HepG2 (cell line): ENCODE data around the gene RNPS1. TPM values are rescaled to one million over a fixed set of nuclear protein-coding genes. Genes with fewer than 3 reads are reported as not detected.
A peak's percentile ranks its signal among the peaks of the same experiment; 100 is the strongest.

Experiments
- CCAR2 ChIP-seq: fragments of 200-400 bp; formaldehyde crosslinking; optimal IDR thresholded peaks from 2 replicates; pipeline ENCODE3; 2018; ENCODE audit warnings: low read depth, mild to moderate bottlenecking, low read length, moderate library complexity
- DNMT3B ChIP-seq: conservative IDR thresholded peaks from 2 replicates; pipeline ENCODE4 v1.6.1; 2016; ENCODE audit warnings: missing biosample characterization, control low read depth
- KDM2A ChIP-seq: sonication (generic); formaldehyde crosslinking; IDR thresholded peaks from 2 replicates; pipeline ENCODE4 v1.4.0; 2020; ENCODE audit warnings: low read depth, missing genetic modification reagents, borderline replicate concordance
- MNT ChIP-seq: fragments of 450-650 bp; IDR thresholded peaks from 2 replicates; pipeline ENCODE4 v1.6.1; 2016
- RFX1 ChIP-seq: fragments of 450-650 bp; IDR thresholded peaks from 2 replicates; pipeline ENCODE4 v1.6.1; 2017
- ZIK1 ChIP-seq: sonication (generic); formaldehyde crosslinking; IDR thresholded peaks from 2 replicates; pipeline ENCODE4 v1.5.0; 2020; ENCODE audit warnings: mild to moderate bottlenecking, low read depth, missing genetic modification reagents, borderline replicate concordance
- ZNF256 ChIP-seq: sonication (generic); formaldehyde crosslinking; conservative IDR thresholded peaks from 2 replicates; pipeline ENCODE4 v1.4.0; 2020; ENCODE audit warnings: missing genetic modification reagents
- ZNF337 ChIP-seq: sonication (generic); formaldehyde crosslinking; IDR thresholded peaks from 2 replicates; pipeline ENCODE4 v1.5.1; 2020; ENCODE audit warnings: missing genetic modification reagents, low read depth, mild to moderate bottlenecking, borderline replicate concordance
- ZNF550 ChIP-seq: sonication (generic); formaldehyde crosslinking; IDR thresholded peaks from 2 replicates; pipeline ENCODE4 v1.4.0; 2020; ENCODE audit warnings: mild to moderate bottlenecking, missing genetic modification reagents, borderline replicate concordance
- ZNF569 ChIP-seq: sonication (generic); formaldehyde crosslinking; IDR thresholded peaks from 2 replicates; pipeline ENCODE4 v1.5.0; 2020; ENCODE audit warnings: mild to moderate bottlenecking, missing genetic modification reagents, moderate library complexity, borderline replicate concordance
- ZNF678 ChIP-seq: sonication (generic); formaldehyde crosslinking; IDR thresholded peaks from 2 replicates; pipeline ENCODE4 v1.4.0; 2020; ENCODE audit warnings: mild to moderate bottlenecking, missing genetic modification reagents
- ZNF766 ChIP-seq: sonication (generic); formaldehyde crosslinking; IDR thresholded peaks from 2 replicates; pipeline ENCODE4 v1.5.0; 2020; ENCODE audit warnings: missing genetic modification reagents, borderline replicate concordance
- ZNF841 ChIP-seq: sonication (generic); formaldehyde crosslinking; IDR thresholded peaks from 2 replicates; pipeline ENCODE4 v1.8.1; 2023; ENCODE audit warnings: missing genetic modification reagents, borderline replicate concordance
- ZSCAN29 ChIP-seq: sonication (generic); formaldehyde crosslinking; conservative IDR thresholded peaks from 2 replicates; pipeline ENCODE4 v1.4.0; 2020; ENCODE audit warnings: mild to moderate bottlenecking, missing genetic modification reagents
- polyA plus RNA-seq, 8 experiments: library from polyadenylated mRNA; depleted of rRNA in 3 of 8; stranded (reverse) in 7 of 8; unstranded in 1 of 8; fragments of >200 nt; fragmentation: Illumina TruSeq in 4 of 8; extraction: Trizol in 4 of 8; gene quantifications; 2 replicates each; pipeline versions ENCODE4 v1.2.1 to v1.2.3, GENCODE V29; 2011 to 2016; ENCODE audit warnings: low read depth in 4 of 8, missing spikeins in 1 of 8, mixed read lengths in 1 of 8; ENCODE audit not compliant: insufficient read depth in 1 of 8
- total RNA-seq, 5 experiments: library from RNA; depleted of rRNA; stranded (reverse); fragments of >200 nt; fragmentation: Illumina TruSeq; extraction: Trizol; gene quantifications; 2 replicates each; pipeline ENCODE4 v1.2.3, GENCODE V29; 2016; ENCODE audit warnings: low read depth in 1 of 5
- TF ChIP-seq, protein P1 (sequence below): fragments of 450-650 bp; IDR thresholded peaks from 2 replicates; pipeline ENCODE4 v1.6.1; 2017; ENCODE audit warnings: mild to moderate bottlenecking
- TF ChIP-seq, protein P2 (sequence below): sonication (generic); formaldehyde crosslinking; IDR thresholded peaks from 2 replicates; pipeline ENCODE4 v1.4.0; 2020; ENCODE audit warnings: missing genetic modification reagents, borderline replicate concordance
- TF ChIP-seq, protein P3 (sequence below): sonication (generic); formaldehyde crosslinking; IDR thresholded peaks from 2 replicates; pipeline ENCODE4 v1.5.0; 2020; ENCODE audit warnings: missing genetic modification reagents

Gene RNPS1
- total and polyA plus RNA-seq, 2 of the 13 experiments (the other 11 are each of a cell fraction or from before 2014, with no cell fraction given), result 126 to 133 TPM

DNA sequence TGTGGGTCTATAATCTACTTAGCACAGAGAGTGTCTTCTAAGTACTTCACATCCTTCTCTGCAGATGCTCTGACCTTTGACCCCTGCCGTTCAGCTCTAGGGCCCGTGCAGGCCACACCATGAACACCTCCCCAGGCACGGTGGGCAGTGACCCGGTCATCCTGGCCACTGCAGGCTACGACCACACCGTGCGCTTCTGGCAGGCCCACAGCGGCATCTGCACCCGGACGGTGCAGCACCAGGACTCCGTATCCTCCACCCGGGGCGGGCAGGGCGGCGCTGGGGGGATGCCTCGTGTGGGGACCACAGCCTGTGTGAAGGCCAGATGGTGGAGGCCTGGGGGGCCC lies 62.0 kb downstream of the RNPS1 start (continued):
- TF ChIP-seq, protein P1, sequence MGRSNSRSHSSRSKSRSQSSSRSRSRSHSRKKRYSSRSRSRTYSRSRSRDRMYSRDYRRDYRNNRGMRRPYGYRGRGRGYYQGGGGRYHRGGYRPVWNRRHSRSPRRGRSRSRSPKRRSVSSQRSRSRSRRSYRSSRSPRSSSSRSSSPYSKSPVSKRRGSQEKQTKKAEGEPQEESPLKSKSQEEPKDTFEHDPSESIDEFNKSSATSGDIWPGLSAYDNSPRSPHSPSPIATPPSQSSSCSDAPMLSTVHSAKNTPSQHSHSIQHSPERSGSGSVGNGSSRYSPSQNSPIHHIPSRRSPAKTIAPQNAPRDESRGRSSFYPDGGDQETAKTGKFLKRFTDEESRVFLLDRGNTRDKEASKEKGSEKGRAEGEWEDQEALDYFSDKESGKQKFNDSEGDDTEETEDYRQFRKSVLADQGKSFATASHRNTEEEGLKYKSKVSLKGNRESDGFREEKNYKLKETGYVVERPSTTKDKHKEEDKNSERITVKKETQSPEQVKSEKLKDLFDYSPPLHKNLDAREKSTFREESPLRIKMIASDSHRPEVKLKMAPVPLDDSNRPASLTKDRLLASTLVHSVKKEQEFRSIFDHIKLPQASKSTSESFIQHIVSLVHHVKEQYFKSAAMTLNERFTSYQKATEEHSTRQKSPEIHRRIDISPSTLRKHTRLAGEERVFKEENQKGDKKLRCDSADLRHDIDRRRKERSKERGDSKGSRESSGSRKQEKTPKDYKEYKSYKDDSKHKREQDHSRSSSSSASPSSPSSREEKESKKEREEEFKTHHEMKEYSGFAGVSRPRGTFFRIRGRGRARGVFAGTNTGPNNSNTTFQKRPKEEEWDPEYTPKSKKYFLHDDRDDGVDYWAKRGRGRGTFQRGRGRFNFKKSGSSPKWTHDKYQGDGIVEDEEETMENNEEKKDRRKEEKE, result no peak
- TF ChIP-seq ZNF678 (CRISPR knock-in tag) (no peak), RFX1 (no peak), ZIK1 (no peak), KDM2A (CRISPR knock-in tag) (no peak), CCAR2 (no peak), ZNF766 (no peak), ZNF256 (CRISPR knock-in tag) (no peak), DNMT3B (no peak), MNT (no peak), ZNF569 (CRISPR knock-in tag) (no peak), ZNF841 (no peak), ZSCAN29 (CRISPR knock-in tag) (no peak), ZNF337 (CRISPR knock-in tag) (no peak), ZNF550 (no peak)
- TF ChIP-seq, protein P2, sequence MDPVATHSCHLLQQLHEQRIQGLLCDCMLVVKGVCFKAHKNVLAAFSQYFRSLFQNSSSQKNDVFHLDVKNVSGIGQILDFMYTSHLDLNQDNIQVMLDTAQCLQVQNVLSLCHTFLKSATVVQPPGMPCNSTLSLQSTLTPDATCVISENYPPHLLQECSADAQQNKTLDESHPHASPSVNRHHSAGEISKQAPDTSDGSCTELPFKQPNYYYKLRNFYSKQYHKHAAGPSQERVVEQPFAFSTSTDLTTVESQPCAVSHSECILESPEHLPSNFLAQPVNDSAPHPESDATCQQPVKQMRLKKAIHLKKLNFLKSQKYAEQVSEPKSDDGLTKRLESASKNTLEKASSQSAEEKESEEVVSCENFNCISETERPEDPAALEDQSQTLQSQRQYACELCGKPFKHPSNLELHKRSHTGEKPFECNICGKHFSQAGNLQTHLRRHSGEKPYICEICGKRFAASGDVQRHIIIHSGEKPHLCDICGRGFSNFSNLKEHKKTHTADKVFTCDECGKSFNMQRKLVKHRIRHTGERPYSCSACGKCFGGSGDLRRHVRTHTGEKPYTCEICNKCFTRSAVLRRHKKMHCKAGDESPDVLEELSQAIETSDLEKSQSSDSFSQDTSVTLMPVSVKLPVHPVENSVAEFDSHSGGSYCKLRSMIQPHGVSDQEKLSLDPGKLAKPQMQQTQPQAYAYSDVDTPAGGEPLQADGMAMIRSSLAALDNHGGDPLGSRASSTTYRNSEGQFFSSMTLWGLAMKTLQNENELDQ (CRISPR knock-in tag), result peak; percentile 36; the same call in 1 of the 2 replicates
- TF ChIP-seq, protein P3, sequence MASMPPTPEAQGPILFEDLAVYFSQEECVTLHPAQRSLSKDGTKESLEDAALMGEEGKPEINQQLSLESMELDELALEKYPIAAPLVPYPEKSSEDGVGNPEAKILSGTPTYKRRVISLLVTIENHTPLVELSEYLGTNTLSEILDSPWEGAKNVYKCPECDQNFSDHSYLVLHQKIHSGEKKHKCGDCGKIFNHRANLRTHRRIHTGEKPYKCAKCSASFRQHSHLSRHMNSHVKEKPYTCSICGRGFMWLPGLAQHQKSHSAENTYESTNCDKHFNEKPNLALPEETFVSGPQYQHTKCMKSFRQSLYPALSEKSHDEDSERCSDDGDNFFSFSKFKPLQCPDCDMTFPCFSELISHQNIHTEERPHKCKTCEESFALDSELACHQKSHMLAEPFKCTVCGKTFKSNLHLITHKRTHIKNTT, result no peak
